Measurements from ENCODE around the gene PPM1J. TPM values are rescaled to one million over a fixed set of nuclear protein-coding genes. Genes with fewer than 3 reads are reported as not detected.

Gene PPM1J
- total and polyA plus RNA-seq, 9 of the 15 experiments (the other 6 are each of a cell fraction or from before 2014, with no cell fraction given), result 0.25 to 10.5 (median 4.2) TPM

GRCh38 chr1:112704934-112705627, 10.1 kb downstream of the PPM1J start (continued):
- TF ChIP-seq TOE1 (IDR thresholded peaks at IDR 0.05; ENCODE audit: borderline replicate concordance) (peak; percentile 61; the same call in 1 of the 2 replicates), TOE1 (CRISPR knock-in tag; IDR thresholded peaks at IDR 0.05; ENCODE audit: borderline replicate concordance, low read depth) (no peak), ZC3H4 (CRISPR knock-in tag; IDR thresholded peaks at IDR 0.05; ENCODE audit: borderline replicate concordance) (no peak), NBN (IDR thresholded peaks at IDR 0.05; ENCODE audit: low read depth) (peak; percentile 78; the same call in 1 of the 2 replicates), MAX (CRISPR knock-in tag; IDR thresholded peaks at IDR 0.05) (peak; percentile 98), ZNF282 (CRISPR knock-in tag; IDR thresholded peaks at IDR 0.05) (no peak), ZNF778 (CRISPR knock-in tag; IDR thresholded peaks at IDR 0.05) (no peak), DPF2 (IDR thresholded peaks at IDR 0.05) (peak; percentile 79), GTF2B (IDR thresholded peaks at IDR 0.05; ENCODE audit: extremely low read depth, insufficient read length) (peak; percentile 84), PHTF2 (CRISPR knock-in tag; IDR thresholded peaks at IDR 0.05) (no peak), SRF (CRISPR knock-in tag; IDR thresholded peaks at IDR 0.05) (peak in 1 of 2 experiments; percentile 83; a peak in 2 of 4 replicates), BACH1 (tag; IDR thresholded peaks at IDR 0.05) (no peak; the same call in 1 of the 2 replicates), ZFPM2 (CRISPR knock-in tag; IDR thresholded peaks at IDR 0.05) (no peak), MECOM (CRISPR knock-in tag; IDR thresholded peaks at IDR 0.05) (0 out of 2 replicates have a peak, but pooled peaks have one; percentile 19), ERF (CRISPR knock-in tag; IDR thresholded peaks at IDR 0.05) (0 out of 2 replicates have a peak, but pooled peaks have one; percentile 28), ELF1 (tag; IDR thresholded peaks at IDR 0.05) (peak; percentile 79), NRF1 (conservative IDR thresholded peaks at IDR 0.05 in 1 of 2, IDR thresholded peaks at IDR 0.05 in 1 of 2) (peak; percentile 62 to 69; a peak in 3 of 4 replicates), XRCC5 (IDR thresholded peaks at IDR 0.05; ENCODE audit: low read depth, low read length) (no peak; the same call in 1 of the 2 replicates), TFAP4 (CRISPR knock-in tag; IDR thresholded peaks at IDR 0.05; ENCODE audit: borderline replicate concordance) (peak; percentile 93), SFPQ (IDR thresholded peaks at IDR 0.05; ENCODE audit: low read depth, low read length) (no peak), PBX2 (CRISPR knock-in tag; IDR thresholded peaks at IDR 0.05; ENCODE audit: low read depth) (no peak), PBX2 (tag; conservative IDR thresholded peaks at IDR 0.05; ENCODE audit: low read depth) (peak; percentile 54)
